HEK293T (cell line): ENCODE measurements around the gene SELENOM.

ENCODE experiments used
- ARNT ChIP-seq: fragments of 450-650 bp; IDR thresholded peaks from 2 replicates; pipeline ENCODE4 v1.6.1; 2017; ENCODE audit warnings: mild to moderate bottlenecking
- BHLHE40 ChIP-seq: fragments of 450-650 bp; IDR thresholded peaks from 2 replicates; pipeline ENCODE4 v1.6.1; 2016; ENCODE audit warnings: mild to moderate bottlenecking, moderate library complexity, borderline replicate concordance
- ELF4 ChIP-seq: fragments of 450-650 bp; IDR thresholded peaks from 2 replicates; pipeline ENCODE4 v1.6.1; 2017; ENCODE audit warnings: antibody characterized with exemption
- FOXA1 ChIP-seq: fragments of 450-650 bp; IDR thresholded peaks from 2 replicates; pipeline ENCODE4 v1.6.1; 2016; ENCODE audit warnings: mild to moderate bottlenecking
- FOXK2 ChIP-seq: fragments of 450-650 bp; IDR thresholded peaks from 2 replicates; pipeline ENCODE4 v1.6.1; 2016; ENCODE audit warnings: mild to moderate bottlenecking
- FOXM1 ChIP-seq: fragments of 450-650 bp; IDR thresholded peaks from 2 replicates; pipeline ENCODE4 v1.6.1; 2017; ENCODE audit warnings: mild to moderate bottlenecking, borderline replicate concordance
- HDGF ChIP-seq: fragments of 450-650 bp; IDR thresholded peaks from 2 replicates; pipeline ENCODE4 v1.6.1; 2017; ENCODE audit warnings: antibody characterized with exemption, borderline replicate concordance
- L3MBTL2 ChIP-seq: fragments of 450-650 bp; conservative IDR thresholded peaks from 2 replicates; pipeline ENCODE4 v1.6.1; 2016; ENCODE audit warnings: mild to moderate bottlenecking
- LEF1 ChIP-seq: fragments of 450-650 bp; IDR thresholded peaks from 2 replicates; pipeline ENCODE4 v1.6.1; 2017; ENCODE audit warnings: mild to moderate bottlenecking, borderline replicate concordance
- NFRKB ChIP-seq: fragments of 450-650 bp; IDR thresholded peaks from 2 replicates; pipeline ENCODE4 v1.6.1; 2016; ENCODE audit warnings: mild to moderate bottlenecking, moderate library complexity
- SP1 ChIP-seq: fragments of 450-650 bp; IDR thresholded peaks from 2 replicates; pipeline ENCODE4 v1.6.1; 2017
- SUZ12 ChIP-seq: fragments of 450-650 bp; IDR thresholded peaks from 2 replicates; pipeline ENCODE4 v1.6.1; 2016; ENCODE audit warnings: mild to moderate bottlenecking
- TARDBP ChIP-seq: fragments of 450-650 bp; IDR thresholded peaks from 2 replicates; pipeline ENCODE4 v1.6.1; 2016
- ZNF384 ChIP-seq: fragments of 450-650 bp; IDR thresholded peaks from 2 replicates; pipeline ENCODE4 v1.6.1; 2016

DNA sequence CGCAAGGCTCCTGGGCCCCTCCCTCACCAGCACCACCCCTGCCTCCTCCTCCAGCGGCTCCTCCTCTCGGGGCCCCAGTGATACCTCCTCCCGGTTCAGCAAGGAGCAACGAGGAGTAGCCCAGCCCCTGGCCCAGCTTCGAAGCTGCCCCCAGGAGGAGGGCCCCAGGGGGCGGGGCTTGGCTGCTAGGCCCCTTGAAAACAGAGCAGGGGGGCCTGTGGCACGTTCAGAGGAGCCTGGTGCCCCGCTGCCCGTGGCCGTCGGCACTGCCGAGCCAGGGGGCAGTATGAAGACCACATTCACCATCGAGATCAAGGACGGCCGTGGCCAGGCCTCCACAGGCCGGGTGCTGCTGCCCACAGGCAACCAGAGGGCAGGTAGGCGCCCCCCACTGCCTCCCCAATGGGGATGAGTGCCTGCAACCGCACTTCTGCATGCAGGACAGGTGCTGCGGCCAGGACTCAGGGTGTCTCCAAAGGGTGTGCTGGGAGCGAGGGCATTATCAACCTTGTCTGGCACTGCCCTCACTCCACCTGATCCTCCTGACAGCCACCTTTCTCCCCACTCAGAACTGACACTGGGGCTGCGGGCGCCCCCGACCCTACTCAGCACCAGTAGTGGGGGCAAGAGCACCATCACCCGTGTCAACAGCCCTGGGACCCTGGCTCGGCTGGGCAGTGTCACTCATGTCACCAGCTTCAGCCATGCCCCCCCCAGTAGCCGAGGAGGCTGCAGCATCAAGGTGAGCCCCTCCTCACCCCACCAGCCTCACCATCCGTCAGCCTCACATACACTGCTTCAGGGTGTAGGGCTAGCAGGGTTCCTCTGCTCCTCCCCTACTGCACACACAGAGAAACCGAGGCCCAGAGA lies 16.0 kb downstream of the SELENOM start:
- TF ChIP-seq NFRKB (no peak), SP1 (no peak), ZNF384 (no peak), SUZ12 (no peak), ELF4 (no peak), TARDBP (no peak), FOXM1 (no peak), LEF1 (no peak), ARNT (no peak), L3MBTL2 (no peak), FOXK2 (no peak), FOXA1 (no peak), HDGF (no peak), BHLHE40 (no peak)
